ENCODE measurements around the gene VEGFA. TPM values are rescaled to one million over a fixed set of nuclear protein-coding genes. Genes with fewer than 3 reads are reported as not detected.

The VEGFA gene
- total RNA-seq, 2 donors from 2014 or later, result 127 to 335 TPM

- DNase-seq (ENCODE audit: low spot score), result peak; percentile 75
- intact Hi-C loops (cut with DNase I), result no loop called here
- peak overlapping the region; percentile 11 to 60 for H3K27ac ChIP-seq
These were observed 9.8 kb downstream of the VEGFA start for GRCh38 chr6:43779852-43780236.

GRCh38 chr6:43780293-43780692, 10.3 kb downstream of the VEGFA start:
- TF ChIP-seq CTCF (IDR thresholded peaks at IDR 0.05) (no peak), POLR2A (IDR thresholded peaks at IDR 0.05) (no peak), POLR2AphosphoS5 (IDR thresholded peaks at IDR 0.05) (no peak)
- no peaks in the 10 kb centered on the region for H3K27me3 ChIP-seq (replicated peaks; ENCODE audit: insufficient read depth)
- intact Hi-C loops (cut with DNase I), result no loop called here
- no peaks in the 10 kb centered on the region for H3K9me3 ChIP-seq
- H3K4me1 ChIP-seq (replicated peaks), result peaks cover 12% of the 10 kb centered on the region
- DNase-seq (ENCODE audit: low spot score), result no peak
- no peak overlapping the region for H3K4me3 ChIP-seq
- WGBS, result 78% methylated on average over 13 of the region's 13 CpGs
- H3K27ac ChIP-seq, result peak overlapping the region in 1 of 2 donors; percentile 60
- peaks cover 3 to 9% of the 10 kb centered on the region in 2 donors for H3K36me3 ChIP-seq

More at GRCh38 chr6:43779852-43780236, 9.8 kb downstream of the VEGFA start:
- 19% methylated on average over 8 of the region's 8 CpGs for WGBS
- Histone ChIP-seq H3K9me3 (no peaks in the 10 kb centered on the region), H3K4me3 (no peak overlapping the region), H3K27me3 (replicated peaks; ENCODE audit: insufficient read depth) (no peaks in the 10 kb centered on the region), H3K4me1 (replicated peaks) (peaks cover 16% of the 10 kb centered on the region), H3K36me3 (peaks cover 3 to 5% of the 10 kb centered on the region in 2 donors)
- no peak for TF ChIP-seq POLR2A (IDR thresholded peaks at IDR 0.05)
- peak; percentile 37 for TF ChIP-seq POLR2AphosphoS5 (IDR thresholded peaks at IDR 0.05)

- Histone ChIP-seq H3K4me1 (replicated peaks) (peaks cover 9% of the 10 kb centered on the region), H3K27me3 (replicated peaks; ENCODE audit: insufficient read depth) (no peaks in the 10 kb centered on the region), H3K27ac (peak overlapping the region in 1 of 2 donors; percentile 60), H3K4me3 (no peak overlapping the region), H3K9me3 (no peaks in the 10 kb centered on the region), H3K36me3 (peaks cover 3 to 14% of the 10 kb centered on the region in 2 donors)
- intact Hi-C loops (cut with DNase I), result no loop called here
- WGBS, result 82% methylated on average over 20 of the region's 24 CpGs
- DNase-seq (ENCODE audit: low spot score), result no peak
- TF ChIP-seq POLR2A (IDR thresholded peaks at IDR 0.05) (no peak), POLR2AphosphoS5 (IDR thresholded peaks at IDR 0.05) (no peak), CTCF (IDR thresholded peaks at IDR 0.05) (no peak)
These were observed 11.2 kb downstream of the VEGFA start for GRCh38 chr6:43780941-43781928.

GRCh38 chr6:43781941-43782704, 12.1 kb downstream of the VEGFA start:
- Histone ChIP-seq H3K9me3 (no peaks in the 10 kb centered on the region), H3K27ac (no peak overlapping the region), H3K4me3 (no peak overlapping the region), H3K36me3 (peaks cover 3 to 14% of the 10 kb centered on the region in 2 donors), H3K4me1 (replicated peaks) (peaks cover 9% of the 10 kb centered on the region), H3K27me3 (replicated peaks; ENCODE audit: insufficient read depth) (no peaks in the 10 kb centered on the region)
- DNase-seq (ENCODE audit: low spot score), result no peak
- TF ChIP-seq POLR2AphosphoS5 (IDR thresholded peaks at IDR 0.05) (no peak), CTCF (IDR thresholded peaks at IDR 0.05) (no peak), POLR2A (IDR thresholded peaks at IDR 0.05) (no peak)
- 73% methylated on average over 20 of the region's 20 CpGs for WGBS
- intact Hi-C loops (cut with DNase I), result no loop called here
